ENCODE results near the gene OGFR.

Gene OGFR

GRCh38 chr20:62820962-62821725, 16.5 kb downstream of the OGFR start:
- Histone ChIP-seq H3K79me2 (ENCODE audit: insufficient read depth, low read length) (no peaks in the 10 kb centered on the region), H3K27me3 (ENCODE audit: low read length) (no peaks in the 10 kb centered on the region), H3K9ac (ENCODE audit: low read length) (no peak overlapping the region), H3K27ac (ENCODE audit: low read depth, low read length) (no peak overlapping the region), H3F3A (ENCODE audit: insufficient read depth) (no peaks in the 10 kb centered on the region), H3K4me2 (ENCODE audit: low read depth, low read length, poor library complexity, severe bottlenecking) (no peak overlapping the region), H3K9me3 (ENCODE audit: insufficient read depth, low read length) (no peaks in the 10 kb centered on the region), H2AFZ (ENCODE audit: low read depth, low read length, severe bottlenecking) (no peak overlapping the region), H3K9me2 (replicated peaks; ENCODE audit: insufficient read depth, low read length) (no peaks in the 10 kb centered on the region), H3K36me3 (ENCODE audit: low read length) (no peaks in the 10 kb centered on the region), H4K20me1 (ENCODE audit: low read depth, low read length) (no peaks in the 10 kb centered on the region), H3K4me3 (ENCODE audit: insufficient read depth, low read length, poor library complexity, severe bottlenecking) (no peak overlapping the region)
- TF ChIP-seq EZH2phosphoT487 (conservative IDR thresholded peaks at IDR 0.05; ENCODE audit: low read length), result no peak
- TF ChIP-seq, protein P1, sequence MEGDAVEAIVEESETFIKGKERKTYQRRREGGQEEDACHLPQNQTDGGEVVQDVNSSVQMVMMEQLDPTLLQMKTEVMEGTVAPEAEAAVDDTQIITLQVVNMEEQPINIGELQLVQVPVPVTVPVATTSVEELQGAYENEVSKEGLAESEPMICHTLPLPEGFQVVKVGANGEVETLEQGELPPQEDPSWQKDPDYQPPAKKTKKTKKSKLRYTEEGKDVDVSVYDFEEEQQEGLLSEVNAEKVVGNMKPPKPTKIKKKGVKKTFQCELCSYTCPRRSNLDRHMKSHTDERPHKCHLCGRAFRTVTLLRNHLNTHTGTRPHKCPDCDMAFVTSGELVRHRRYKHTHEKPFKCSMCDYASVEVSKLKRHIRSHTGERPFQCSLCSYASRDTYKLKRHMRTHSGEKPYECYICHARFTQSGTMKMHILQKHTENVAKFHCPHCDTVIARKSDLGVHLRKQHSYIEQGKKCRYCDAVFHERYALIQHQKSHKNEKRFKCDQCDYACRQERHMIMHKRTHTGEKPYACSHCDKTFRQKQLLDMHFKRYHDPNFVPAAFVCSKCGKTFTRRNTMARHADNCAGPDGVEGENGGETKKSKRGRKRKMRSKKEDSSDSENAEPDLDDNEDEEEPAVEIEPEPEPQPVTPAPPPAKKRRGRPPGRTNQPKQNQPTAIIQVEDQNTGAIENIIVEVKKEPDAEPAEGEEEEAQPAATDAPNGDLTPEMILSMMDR (IDR thresholded peaks at IDR 0.05; ENCODE audit: insufficient read depth, low read length, poor library complexity, severe bottlenecking), result no peak

- Histone ChIP-seq H3K79me2 (ENCODE audit: insufficient read depth, low read length) (no peaks in the 10 kb centered on the region), H4K20me1 (ENCODE audit: low read depth, low read length) (no peaks in the 10 kb centered on the region), H3K27me3 (ENCODE audit: low read length) (no peaks in the 10 kb centered on the region), H2AFZ (ENCODE audit: low read depth, low read length, severe bottlenecking) (no peak overlapping the region), H3K4me3 (ENCODE audit: insufficient read depth, low read length, poor library complexity, severe bottlenecking) (no peak overlapping the region), H3K9me2 (replicated peaks; ENCODE audit: insufficient read depth, low read length) (no peaks in the 10 kb centered on the region), H3K27ac (ENCODE audit: low read depth, low read length) (no peak overlapping the region), H3K4me2 (ENCODE audit: low read depth, low read length, poor library complexity, severe bottlenecking) (no peak overlapping the region), H3F3A (ENCODE audit: insufficient read depth) (no peaks in the 10 kb centered on the region), H3K9me3 (ENCODE audit: insufficient read depth, low read length) (no peaks in the 10 kb centered on the region), H3K36me3 (ENCODE audit: low read length) (no peaks in the 10 kb centered on the region), H3K9ac (ENCODE audit: low read length) (no peak overlapping the region)
- no peak for TF ChIP-seq EZH2phosphoT487 (conservative IDR thresholded peaks at IDR 0.05; ENCODE audit: low read length)
- TF ChIP-seq, protein P1 (IDR thresholded peaks at IDR 0.05; ENCODE audit: insufficient read depth, low read length, poor library complexity, severe bottlenecking), result no peak
These were observed 17.1 kb downstream of the OGFR start for GRCh38 chr20:62821726-62822210.

- no peak for TF ChIP-seq EZH2phosphoT487 (conservative IDR thresholded peaks at IDR 0.05; ENCODE audit: low read length)
- TF ChIP-seq, protein P1 (IDR thresholded peaks at IDR 0.05; ENCODE audit: insufficient read depth, low read length, poor library complexity, severe bottlenecking), result no peak
- H3K27ac ChIP-seq (ENCODE audit: low read depth, low read length), result no peak overlapping the region
- no peaks in the 10 kb centered on the region for H3F3A ChIP-seq (ENCODE audit: insufficient read depth)
- no peaks in the 10 kb centered on the region for H3K36me3 ChIP-seq (ENCODE audit: low read length)
- no peak overlapping the region for H3K9ac ChIP-seq (ENCODE audit: low read length)
- H3K27me3 ChIP-seq (ENCODE audit: low read length), result no peaks in the 10 kb centered on the region
- no peak overlapping the region for H2AFZ ChIP-seq (ENCODE audit: low read depth, low read length, severe bottlenecking)
- no peaks in the 10 kb centered on the region for H3K9me3 ChIP-seq (ENCODE audit: insufficient read depth, low read length)
- H3K4me3 ChIP-seq (ENCODE audit: insufficient read depth, low read length, poor library complexity, severe bottlenecking), result no peak overlapping the region
- no peaks in the 10 kb centered on the region for H3K9me2 ChIP-seq (replicated peaks; ENCODE audit: insufficient read depth, low read length)
- H4K20me1 ChIP-seq (ENCODE audit: low read depth, low read length), result no peaks in the 10 kb centered on the region
- no peak overlapping the region for H3K4me2 ChIP-seq (ENCODE audit: low read depth, low read length, poor library complexity, severe bottlenecking)
- H3K79me2 ChIP-seq (ENCODE audit: insufficient read depth, low read length), result no peaks in the 10 kb centered on the region
These were observed 17.7 kb downstream of the OGFR start for GRCh38 chr20:62822239-62822787.

All from SU-DHL-6 (cell line).